ENCODE results near the gene SAMD1. TPM values are rescaled to one million over a fixed set of nuclear protein-coding genes. Genes with fewer than 3 reads are reported as not detected.

Gene SAMD1
- total and polyA plus RNA-seq, 10 donors = 19.6 to 36.8 (median 30.5) TPM

DNA sequence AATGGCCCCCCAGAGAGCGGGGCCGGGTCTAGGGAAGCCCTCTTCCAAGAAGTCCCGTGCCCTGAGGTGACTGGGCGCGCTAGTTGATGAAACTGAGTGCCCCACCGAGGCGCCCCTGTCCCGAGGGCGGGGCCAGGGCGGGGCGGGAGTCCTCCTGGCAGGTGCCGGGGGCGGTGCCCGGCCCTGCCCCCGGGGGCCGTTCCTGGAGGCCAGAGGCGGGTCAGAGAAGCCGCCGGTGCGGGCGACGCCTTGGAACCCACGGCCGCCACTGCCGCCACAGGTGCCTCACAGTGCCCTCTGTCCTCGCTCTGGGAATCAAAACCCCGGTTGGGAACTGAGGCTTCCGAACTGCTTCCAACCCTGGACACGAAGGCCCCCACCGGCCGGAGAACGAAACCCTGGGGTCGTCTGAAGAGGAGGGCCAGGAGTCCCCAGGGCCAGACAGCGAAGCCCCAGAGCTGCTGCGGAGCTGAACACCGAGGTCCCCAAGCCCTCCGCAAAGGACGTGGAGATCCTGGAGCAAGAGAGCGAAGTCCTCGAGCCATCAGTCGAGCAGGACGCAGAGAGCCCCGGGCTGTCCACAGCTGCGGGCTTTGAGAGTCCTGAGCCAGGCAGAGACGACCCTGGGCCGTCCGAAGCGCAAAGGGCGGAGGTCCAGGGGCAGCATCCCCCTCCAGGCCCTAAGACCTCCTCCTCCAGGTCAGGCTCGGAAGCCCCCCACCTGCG is 17.9 kb downstream of the SAMD1 start, which contains the start of gene MISP3:
Gene MISP3, plus strand, starts transcription at position 252 of the 726 bp plus-strand sequence. CDS start 524 bp downstream, outside the sequence.
- H3K36me3 ChIP-seq = no peaks in the 10 kb centered on the region
- H3K9me3 ChIP-seq = no peaks in the 10 kb centered on the region
- TF ChIP-seq, protein P1, sequence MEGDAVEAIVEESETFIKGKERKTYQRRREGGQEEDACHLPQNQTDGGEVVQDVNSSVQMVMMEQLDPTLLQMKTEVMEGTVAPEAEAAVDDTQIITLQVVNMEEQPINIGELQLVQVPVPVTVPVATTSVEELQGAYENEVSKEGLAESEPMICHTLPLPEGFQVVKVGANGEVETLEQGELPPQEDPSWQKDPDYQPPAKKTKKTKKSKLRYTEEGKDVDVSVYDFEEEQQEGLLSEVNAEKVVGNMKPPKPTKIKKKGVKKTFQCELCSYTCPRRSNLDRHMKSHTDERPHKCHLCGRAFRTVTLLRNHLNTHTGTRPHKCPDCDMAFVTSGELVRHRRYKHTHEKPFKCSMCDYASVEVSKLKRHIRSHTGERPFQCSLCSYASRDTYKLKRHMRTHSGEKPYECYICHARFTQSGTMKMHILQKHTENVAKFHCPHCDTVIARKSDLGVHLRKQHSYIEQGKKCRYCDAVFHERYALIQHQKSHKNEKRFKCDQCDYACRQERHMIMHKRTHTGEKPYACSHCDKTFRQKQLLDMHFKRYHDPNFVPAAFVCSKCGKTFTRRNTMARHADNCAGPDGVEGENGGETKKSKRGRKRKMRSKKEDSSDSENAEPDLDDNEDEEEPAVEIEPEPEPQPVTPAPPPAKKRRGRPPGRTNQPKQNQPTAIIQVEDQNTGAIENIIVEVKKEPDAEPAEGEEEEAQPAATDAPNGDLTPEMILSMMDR (IDR thresholded peaks at IDR 0.05 in 8 of 11, conservative IDR thresholded peaks at IDR 0.05 in 3 of 11) = peak in 1 of 11 experiments; percentile 6
- TF ChIP-seq POLR2A (IDR thresholded peaks at IDR 0.05) (no peak), POLR2AphosphoS5 (IDR thresholded peaks at IDR 0.05) (no peak)
- peaks cover 0 to 29% (median 0%) of the 10 kb centered on the region in 7 donors for H3K27me3 ChIP-seq (replicated peaks in 1 of 7)
- peak; percentile 86 for DNase-seq
- intact Hi-C loops (cut with DNase I; ENCODE audit: low total_unique reads) = loop anchor here (5.0 kb wide), 1 partner anchor 190 kb away; no protein-coding TSS in a partner anchor
- 1% methylated on average over 13 to 51 of the region's 51 CpGs for WGBS, 5 donors
- peak within 1 kb of the TSS; percentile 54 to 75 (median 60) for H3K4me3 ChIP-seq
- H3K4me1 ChIP-seq = peaks cover 31 to 56% (median 44%) of the 10 kb centered on the region in 6 donors
- peak within 1 kb of the TSS; percentile 49 to 92 (median 89) for H3K27ac ChIP-seq

GRCh38 chr19:14070268-14071050 is 20.1 kb downstream of the SAMD1 start:
- DNase-seq = no peak
- no peak overlapping the region for H3K4me3 ChIP-seq
- H3K4me1 ChIP-seq = peaks cover 29 to 42% (median 38%) of the 10 kb centered on the region in 6 donors
- 89 to 97% (median 94%) methylated on average over 34 to 43 of the region's 43 CpGs for WGBS, 5 donors
- TF ChIP-seq, protein P1 (IDR thresholded peaks at IDR 0.05 in 8 of 11, conservative IDR thresholded peaks at IDR 0.05 in 3 of 11) = no peak
- TF ChIP-seq POLR2AphosphoS5 (IDR thresholded peaks at IDR 0.05) = peak in 1 of 3 donors; percentile 40
- no peak overlapping the region for H3K27ac ChIP-seq
- H3K27me3 ChIP-seq (replicated peaks in 1 of 7) = peaks cover 0 to 29% (median 0%) of the 10 kb centered on the region in 7 donors
- intact Hi-C loops (cut with DNase I; ENCODE audit: low total_unique reads) = loop anchor here (5.0 kb wide), 1 partner anchor 188 kb away; no protein-coding TSS in a partner anchor
- H3K36me3 ChIP-seq = no peaks in the 10 kb centered on the region
- H3K9me3 ChIP-seq = no peaks in the 10 kb centered on the region

GRCh38 chr19:14066134-14066533 is 24.4 kb downstream of the SAMD1 start:
- Histone ChIP-seq H3K36me3 (no peaks in the 10 kb centered on the region), H3K27me3 (replicated peaks in 1 of 7) (peaks cover 0 to 26% (median under 1%) of the 10 kb centered on the region in 7 donors), H3K4me1 (peaks cover 0 to 3% (median 0%) of the 10 kb centered on the region in 6 donors), H3K9me3 (no peaks in the 10 kb centered on the region), H3K27ac (no peak overlapping the region), H3K4me3 (no peak overlapping the region)
- DNase-seq = no peak
- intact Hi-C loops (cut with DNase I; ENCODE audit: low total_unique reads) = no loop called here
- WGBS, 5 donors = 46 to 75% (median 62%) methylated on average over 2 of the region's 2 CpGs
- TF ChIP-seq POLR2A (IDR thresholded peaks at IDR 0.05) (no peak), POLR2AphosphoS5 (IDR thresholded peaks at IDR 0.05) (no peak)
- TF ChIP-seq, protein P1 (IDR thresholded peaks at IDR 0.05 in 8 of 11, conservative IDR thresholded peaks at IDR 0.05 in 3 of 11) = no peak
